BE2C (cell line): Measurements from ENCODE around the gene SLC25A28. TPM values are rescaled to one million over a fixed set of nuclear protein-coding genes. Genes with fewer than 3 reads are reported as not detected.

Source experiments
- DNase-seq: peaks from one replicate; pipeline ENCODE4 v3.0.0-alpha.2; 2020
- H3K27me3 ChIP-seq: fragments of 250-450 bp; sonication (Bioruptor Pico); 2 replicates; pipeline ENCODE4 v1.5.1; 2020; ENCODE audit warnings: mild to moderate bottlenecking
- H3K36me3 ChIP-seq: fragments of 250-450 bp; sonication (Bioruptor Pico); 2 replicates; pipeline ENCODE4 v1.5.1; 2020; ENCODE audit warnings: mild to moderate bottlenecking
- H3K4me1 ChIP-seq: fragments of 250-450 bp; sonication (Bioruptor Pico); 2 replicates; pipeline ENCODE4 v1.5.1; 2020
- H3K4me3 ChIP-seq: 2 replicates; pipeline ENCODE4 v1.5.1; 2011; ENCODE audit warnings: low read depth, low read length
- H3K9me3 ChIP-seq: fragments of 250-450 bp; sonication (Bioruptor Pico); 2 replicates; pipeline ENCODE4 v1.5.1; 2020
- polyA plus RNA-seq: library from polyadenylated mRNA; unstranded; fragments of >200 nt; gene quantifications from one replicate; pipeline ENCODE4 v1.2.1, GENCODE V29; 2012; ENCODE audit warnings: low read depth, missing spikeins; ENCODE audit not compliant: insufficient read length, insufficient read depth
- TF ChIP-seq, protein P1 (sequence below): IDR thresholded peaks from 2 replicates; pipeline ENCODE4 v1.5.1; 2012; ENCODE audit warnings: mild to moderate bottlenecking, low read depth, low read length

SLC25A28 gene, protein sequence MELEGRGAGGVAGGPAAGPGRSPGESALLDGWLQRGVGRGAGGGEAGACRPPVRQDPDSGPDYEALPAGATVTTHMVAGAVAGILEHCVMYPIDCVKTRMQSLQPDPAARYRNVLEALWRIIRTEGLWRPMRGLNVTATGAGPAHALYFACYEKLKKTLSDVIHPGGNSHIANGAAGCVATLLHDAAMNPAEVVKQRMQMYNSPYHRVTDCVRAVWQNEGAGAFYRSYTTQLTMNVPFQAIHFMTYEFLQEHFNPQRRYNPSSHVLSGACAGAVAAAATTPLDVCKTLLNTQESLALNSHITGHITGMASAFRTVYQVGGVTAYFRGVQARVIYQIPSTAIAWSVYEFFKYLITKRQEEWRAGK
- 51.6 TPM for polyA plus RNA-seq

DNA sequence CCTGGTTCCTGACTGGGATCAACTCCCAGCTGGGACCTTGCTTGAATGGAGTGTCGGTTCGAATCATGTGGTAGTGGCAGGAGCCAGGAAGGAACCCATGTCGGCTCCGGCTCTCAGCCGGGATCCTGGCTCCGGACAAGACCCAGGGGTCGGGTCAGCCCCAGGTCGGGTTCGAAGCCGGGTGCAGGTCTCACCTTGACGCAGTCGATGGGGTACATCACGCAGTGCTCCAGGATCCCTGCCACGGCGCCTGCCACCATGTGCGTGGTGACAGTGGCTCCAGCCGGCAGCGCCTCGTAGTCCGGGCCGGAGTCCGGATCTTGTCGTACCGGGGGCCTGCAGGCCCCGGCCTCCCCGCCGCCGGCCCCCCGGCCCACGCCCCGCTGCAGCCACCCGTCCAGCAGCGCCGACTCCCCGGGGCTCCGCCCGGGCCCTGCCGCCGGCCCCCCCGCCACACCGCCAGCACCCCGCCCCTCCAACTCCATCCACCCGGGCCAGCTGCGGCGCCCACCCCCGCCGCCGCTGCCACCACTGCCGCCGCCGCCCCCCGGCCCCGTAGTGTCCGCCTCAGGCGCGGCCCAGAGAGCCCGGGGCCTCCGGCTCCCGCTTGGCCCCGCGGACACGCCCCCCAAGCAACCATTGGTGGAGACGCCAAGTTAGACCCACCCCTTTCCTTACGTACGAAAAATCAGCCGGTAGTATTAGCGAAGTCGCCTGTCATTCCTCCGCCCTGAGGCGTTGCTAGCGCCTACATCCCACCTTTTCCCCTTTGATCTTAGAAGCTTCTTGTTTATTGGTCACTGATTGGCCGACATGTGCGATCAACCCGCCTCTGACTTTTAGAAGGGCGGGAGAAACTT is at the start of gene SLC25A28:
Gene SLC25A28 (minus strand): TSS at position 589 of the 860 bp plus-strand sequence. CDS start 104 bp downstream, at position 485.
- no peaks in the 10 kb centered on the region for H3K36me3 ChIP-seq
- TF ChIP-seq, protein P1, sequence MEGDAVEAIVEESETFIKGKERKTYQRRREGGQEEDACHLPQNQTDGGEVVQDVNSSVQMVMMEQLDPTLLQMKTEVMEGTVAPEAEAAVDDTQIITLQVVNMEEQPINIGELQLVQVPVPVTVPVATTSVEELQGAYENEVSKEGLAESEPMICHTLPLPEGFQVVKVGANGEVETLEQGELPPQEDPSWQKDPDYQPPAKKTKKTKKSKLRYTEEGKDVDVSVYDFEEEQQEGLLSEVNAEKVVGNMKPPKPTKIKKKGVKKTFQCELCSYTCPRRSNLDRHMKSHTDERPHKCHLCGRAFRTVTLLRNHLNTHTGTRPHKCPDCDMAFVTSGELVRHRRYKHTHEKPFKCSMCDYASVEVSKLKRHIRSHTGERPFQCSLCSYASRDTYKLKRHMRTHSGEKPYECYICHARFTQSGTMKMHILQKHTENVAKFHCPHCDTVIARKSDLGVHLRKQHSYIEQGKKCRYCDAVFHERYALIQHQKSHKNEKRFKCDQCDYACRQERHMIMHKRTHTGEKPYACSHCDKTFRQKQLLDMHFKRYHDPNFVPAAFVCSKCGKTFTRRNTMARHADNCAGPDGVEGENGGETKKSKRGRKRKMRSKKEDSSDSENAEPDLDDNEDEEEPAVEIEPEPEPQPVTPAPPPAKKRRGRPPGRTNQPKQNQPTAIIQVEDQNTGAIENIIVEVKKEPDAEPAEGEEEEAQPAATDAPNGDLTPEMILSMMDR = no peak
- DNase-seq = peak; percentile 96

DNA sequence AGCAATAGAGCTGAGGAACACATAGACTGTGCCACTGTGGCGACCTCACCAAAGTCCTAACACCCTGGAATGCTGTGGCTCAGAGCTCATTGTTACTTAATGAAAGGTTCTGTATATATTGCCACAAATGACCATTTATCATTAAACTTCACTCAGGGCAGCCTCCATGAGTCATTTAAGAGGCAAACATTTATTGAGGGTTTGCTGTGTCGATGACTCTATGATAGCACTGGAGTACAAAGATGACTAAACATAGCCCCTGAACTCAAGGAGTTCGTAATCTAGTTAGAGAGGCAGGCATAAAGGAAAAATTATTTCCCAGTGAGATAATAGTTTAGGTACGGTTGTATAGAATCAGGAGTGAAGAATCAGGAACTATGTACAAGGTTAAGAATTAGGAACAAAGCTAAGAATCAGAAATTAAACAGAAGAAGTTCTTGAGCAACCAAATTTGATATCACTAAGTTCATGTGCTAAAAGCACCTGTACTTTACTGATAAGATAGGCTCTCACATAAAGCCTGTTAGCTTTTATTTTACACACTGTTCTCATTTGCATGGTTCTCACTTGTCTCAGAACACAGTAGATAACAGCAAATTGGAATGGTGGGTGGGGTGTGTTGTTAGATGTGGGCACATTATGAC is 47.0 kb upstream of the SLC25A28 start:
- no peaks in the 10 kb centered on the region for H3K36me3 ChIP-seq
- H3K9me3 ChIP-seq = no peaks in the 10 kb centered on the region
- H3K4me1 ChIP-seq = peaks cover 9% of the 10 kb centered on the region
- no peaks in the 10 kb centered on the region for H3K27me3 ChIP-seq
- TF ChIP-seq, protein P1 = no peak
- no peak overlapping the region for H3K4me3 ChIP-seq
- no peak for DNase-seq

More for the DNA sequence above, at the start of gene SLC25A28:
- Histone ChIP-seq H3K4me1 (no peaks in the 10 kb centered on the region), H3K9me3 (no peaks in the 10 kb centered on the region), H3K27me3 (no peaks in the 10 kb centered on the region), H3K4me3 (peak within 1 kb of the TSS; percentile 95)

DNA sequence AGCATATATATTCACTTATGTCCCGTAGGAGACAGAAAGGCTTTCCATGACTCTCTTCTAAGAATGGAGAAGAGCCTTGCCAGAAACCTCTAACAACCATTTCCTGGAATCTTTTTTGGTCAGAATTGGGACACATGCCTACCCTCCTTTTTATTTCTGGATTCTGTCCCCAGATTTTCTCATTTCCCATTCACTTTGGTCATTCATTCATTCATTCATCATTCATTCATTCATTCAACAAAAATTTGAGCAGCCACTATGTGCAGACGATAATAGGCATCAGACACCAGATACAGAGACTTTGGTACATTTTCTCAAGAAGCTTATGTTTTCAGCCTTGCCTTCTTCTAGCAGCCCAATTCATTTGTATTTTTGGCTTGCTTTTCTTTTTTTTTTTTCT is 45.1 kb upstream of the SLC25A28 start:
- H3K36me3 ChIP-seq = no peaks in the 10 kb centered on the region
- H3K4me3 ChIP-seq = no peak overlapping the region
- TF ChIP-seq, protein P1 = no peak
- no peaks in the 10 kb centered on the region for H3K9me3 ChIP-seq
- no peaks in the 10 kb centered on the region for H3K27me3 ChIP-seq
- peaks cover 9% of the 10 kb centered on the region for H3K4me1 ChIP-seq
- no peak for DNase-seq

DNA sequence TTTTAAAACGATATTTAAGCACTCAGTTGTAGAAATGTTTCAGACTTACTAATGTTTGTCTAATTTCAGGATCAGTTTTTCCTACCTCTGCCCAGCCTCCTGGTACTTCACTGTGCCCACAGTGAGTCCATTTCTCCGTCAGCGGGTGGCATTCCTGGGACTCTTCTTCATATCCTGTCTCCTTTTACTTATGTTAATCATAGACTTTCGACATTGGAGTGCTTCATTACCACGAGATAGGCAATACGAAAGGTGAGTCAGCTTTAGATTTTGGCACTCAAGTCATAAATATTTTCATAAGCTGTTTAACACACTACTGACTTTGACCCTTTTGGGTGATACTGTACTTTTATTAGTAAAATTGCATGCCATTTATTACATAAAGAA is 41.1 kb upstream of the SLC25A28 start:
- H3K27me3 ChIP-seq = peaks cover 4% of the 10 kb centered on the region; the same call in 1 of the 2 replicates
- H3K4me3 ChIP-seq = no peak overlapping the region
- no peaks in the 10 kb centered on the region for H3K4me1 ChIP-seq
- H3K36me3 ChIP-seq = no peaks in the 10 kb centered on the region
- DNase-seq = no peak
- H3K9me3 ChIP-seq = no peaks in the 10 kb centered on the region
- TF ChIP-seq, protein P1 = no peak

DNA sequence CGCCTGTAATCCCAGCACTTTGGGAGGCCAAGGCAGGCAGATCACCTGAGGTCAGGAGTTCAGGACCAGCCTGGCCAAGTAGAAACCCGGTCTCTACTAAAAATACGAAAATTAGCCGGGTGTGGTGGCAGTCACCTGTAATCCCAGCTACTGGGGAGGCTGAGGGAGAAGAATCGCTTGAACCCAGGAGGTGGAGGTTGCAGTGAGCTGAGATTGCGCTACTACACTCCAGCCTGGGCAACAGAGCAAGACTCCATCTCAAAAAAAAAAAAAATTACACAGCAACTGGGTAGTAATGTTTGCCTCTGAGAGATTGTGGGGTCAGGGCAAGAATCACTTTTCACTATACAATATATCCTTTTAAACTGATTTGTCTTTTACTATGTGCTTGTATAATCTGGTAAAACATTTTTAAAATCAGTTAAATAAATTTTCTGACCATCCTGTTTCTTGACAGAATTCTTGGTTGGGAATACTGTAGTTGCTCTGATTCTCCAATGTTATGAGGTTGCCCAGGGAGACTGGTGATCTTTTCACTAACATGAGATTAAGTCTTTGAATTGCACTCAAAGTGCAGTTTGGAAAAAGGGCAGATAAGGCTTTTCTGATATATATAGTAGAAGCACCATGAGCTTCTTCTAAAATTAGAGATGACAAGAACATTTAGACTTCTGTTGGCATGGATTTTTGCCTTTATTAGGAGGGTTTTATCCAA is 40.6 kb upstream of the SLC25A28 start:
- no peak overlapping the region for H3K4me3 ChIP-seq
- peaks cover 4% of the 10 kb centered on the region; the same call in 1 of the 2 replicates for H3K27me3 ChIP-seq
- H3K36me3 ChIP-seq = no peaks in the 10 kb centered on the region
- H3K9me3 ChIP-seq = no peaks in the 10 kb centered on the region
- TF ChIP-seq, protein P1 = no peak
- no peak for DNase-seq
- no peaks in the 10 kb centered on the region for H3K4me1 ChIP-seq
